Measurements from ENCODE around the gene ANKS1B. TPM values are rescaled to one million over a fixed set of nuclear protein-coding genes. Genes with fewer than 3 reads are reported as not detected.

ANKS1B gene
- total RNA-seq, 1 experiment from 2014 or later = 2.4 TPM

DNA sequence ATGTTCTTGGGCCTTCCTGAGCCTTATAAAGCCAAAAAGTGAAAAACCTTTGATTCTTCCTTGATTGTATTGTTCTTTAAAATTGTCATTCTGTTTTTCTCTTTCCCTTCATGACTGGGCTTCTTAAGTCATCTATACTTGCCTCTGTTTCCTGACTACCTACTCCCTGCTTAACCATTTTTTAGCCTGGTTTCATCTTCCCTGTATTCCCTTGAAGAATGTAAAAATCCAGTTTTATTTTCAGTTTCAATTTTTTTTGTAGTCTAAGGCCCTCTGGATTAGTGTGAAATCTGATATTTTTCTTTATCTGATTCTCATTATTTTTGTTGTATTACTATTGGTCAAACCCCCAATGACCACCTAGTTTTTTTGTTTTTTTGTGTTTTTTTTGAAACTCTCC is 1293.4 kb downstream of the ANKS1B start:
- H3K36me3 ChIP-seq = peaks cover 31% of the 10 kb centered on the region

DNA sequence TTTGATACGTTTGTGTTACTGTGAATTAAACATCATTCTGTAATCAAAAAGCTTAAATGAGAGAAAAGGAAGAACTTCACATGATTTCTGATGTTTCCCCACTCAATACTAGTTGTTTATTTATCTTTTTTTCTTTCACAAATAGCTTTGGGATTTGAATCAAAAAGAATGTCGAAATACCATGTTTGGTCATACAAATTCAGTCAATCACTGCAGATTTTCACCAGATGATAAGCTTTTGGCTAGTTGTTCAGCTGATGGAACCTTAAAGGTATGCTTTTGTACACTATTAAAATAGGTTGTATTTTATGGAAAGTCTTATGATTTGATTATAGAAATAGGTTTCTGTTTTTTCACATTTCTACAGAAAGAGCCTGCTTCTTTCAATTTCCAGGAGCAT is 1298.1 kb downstream of the ANKS1B start:
- Histone ChIP-seq H3K9me3 (replicated peaks) (no peaks in the 10 kb centered on the region), H3K27me3 (no peaks in the 10 kb centered on the region), H3K4me3 (no peak overlapping the region), H3K4me1 (no peaks in the 10 kb centered on the region), H3K36me3 (peaks cover 48% of the 10 kb centered on the region), H3K27ac (no peak overlapping the region)
- no peak for DNase-seq

More for the DNA sequence above, 1293.4 kb downstream of the ANKS1B start:
- Histone ChIP-seq H3K4me1 (no peaks in the 10 kb centered on the region), H3K9me3 (replicated peaks) (no peaks in the 10 kb centered on the region), H3K27me3 (no peaks in the 10 kb centered on the region), H3K27ac (no peak overlapping the region), H3K4me3 (no peak overlapping the region)
- no peak for DNase-seq

Other genes starting within 250 kb of the ANKS1B start
- 27.1 and 33.6 TPM in 2 replicates for gene BLTP3B, start 157.9 kb upstream of the ANKS1B start, total RNA-seq (2014; rRNA removed; shearing (Covaris generic))
- gene ACTR6, start 215.9 kb upstream of the ANKS1B start, total RNA-seq (2014; rRNA removed; shearing (Covaris generic)) = 25.2 TPM in 2 replicates

Data from SJCRH30 (cell line).